GM23338 (cell line): ENCODE measurements around the gene TMEM134. TPM values are rescaled to one million over a fixed set of nuclear protein-coding genes. Genes with fewer than 3 reads are reported as not detected.

Source experiments
- ATAC-seq: fragments of 200-7000 bp; cut with Tn5 transposase; 3 replicates; pipeline ENCODE4 v1.9.1; 2020
- DNase-seq: peaks from one replicate; pipeline ENCODE4 v3.0.0-alpha.2; 2015; ENCODE audit warnings: low spot score
- H2AFZ ChIP-seq: fragments of 200-600 bp; sonication (generic); 2 replicates; pipeline ENCODE4 v1.8.0; 2016; ENCODE audit warnings: antibody characterized with exemption, mild to moderate bottlenecking, moderate library complexity
- H3F3A ChIP-seq: fragments of 200-600 bp; sonication (generic); replicated peaks from 2 replicates; pipeline ENCODE4 v1.8.0; 2017; ENCODE audit warnings: antibody characterized with exemption, mixed run types, low read depth
- H3K27ac ChIP-seq: fragments of 200-600 bp; sonication (generic); 2 replicates; pipeline ENCODE4 v1.6.1; 2016; ENCODE audit warnings: low read depth
- H3K27me3 ChIP-seq: fragments of 200-600 bp; sonication (generic); 2 replicates; pipeline ENCODE4 v1.8.0; 2016; ENCODE audit warnings: mild to moderate bottlenecking, mixed run types, moderate library complexity; ENCODE audit not compliant: insufficient read depth
- H3K36me3 ChIP-seq: fragments of 200-600 bp; sonication (generic); 2 replicates; pipeline ENCODE4 v1.8.0; 2016; ENCODE audit warnings: mild to moderate bottlenecking; ENCODE audit not compliant: insufficient read depth
- H3K4me1 ChIP-seq: fragments of 200-600 bp; sonication (generic); 2 replicates; pipeline ENCODE4 v1.8.0; 2016; ENCODE audit warnings: mild to moderate bottlenecking, moderate library complexity; ENCODE audit not compliant: insufficient read depth
- H3K4me2 ChIP-seq: fragments of 200-600 bp; sonication (generic); 2 replicates; pipeline ENCODE4 v1.7.1; 2017; ENCODE audit warnings: mixed run types
- H3K4me3 ChIP-seq: fragments of 200-600 bp; sonication (generic); 2 replicates; pipeline ENCODE4 v1.6.1; 2016; ENCODE audit warnings: mixed run types
- H3K79me2 ChIP-seq: fragments of 200-600 bp; sonication (generic); replicated peaks from 2 replicates; pipeline ENCODE4 v1.8.0; 2017; ENCODE audit warnings: mild to moderate bottlenecking; ENCODE audit not compliant: insufficient read depth
- H3K9me2 ChIP-seq: fragments of 200-600 bp; sonication (generic); 2 replicates; pipeline ENCODE4 v1.8.0; 2017; ENCODE audit not compliant: insufficient read depth
- H4K20me1 ChIP-seq: fragments of 200-600 bp; sonication (generic); replicated peaks from 2 replicates; pipeline ENCODE4 v1.8.0; 2017; ENCODE audit warnings: mild to moderate bottlenecking; ENCODE audit not compliant: insufficient read depth
- H3K27ac Mint-ChIP-seq: 2 replicates; pipeline ENCODE4 v1.8.0; 2020; ENCODE audit warnings: inconsistent platforms, mild to moderate bottlenecking, moderate library complexity, mixed read lengths
- H3K27me3 Mint-ChIP-seq: 3 replicates; pipeline ENCODE4 v1.8.0; 2022; ENCODE audit warnings: low read depth, mild to moderate bottlenecking, moderate library complexity, mixed read lengths, inconsistent platforms; ENCODE audit not compliant: insufficient read depth, poor library complexity
- H3K36me3 Mint-ChIP-seq: 3 replicates; pipeline ENCODE4 v1.8.0; 2021; ENCODE audit warnings: low read depth, mild to moderate bottlenecking, inconsistent platforms, moderate library complexity, mixed read lengths
- H3K4me1 Mint-ChIP-seq: 3 replicates; pipeline ENCODE4 v1.8.0; 2020; ENCODE audit warnings: mild to moderate bottlenecking, inconsistent platforms, mixed read lengths
- H3K4me3 Mint-ChIP-seq: 3 replicates; pipeline ENCODE4 v1.8.0; 2021; ENCODE audit warnings: moderate library complexity, mild to moderate bottlenecking, inconsistent platforms, mixed read lengths
- H3K9me3 Mint-ChIP-seq: 3 replicates; pipeline ENCODE4 v1.8.0; 2020; ENCODE audit warnings: moderate library complexity, mild to moderate bottlenecking, inconsistent platforms, mixed read lengths
- CREB1 ChIP-seq: fragments of 250-450 bp; sonication (Bioruptor Pico); IDR thresholded peaks from 2 replicates; pipeline ENCODE4 v1.5.0; 2020; ENCODE audit warnings: low read depth, mild to moderate bottlenecking, moderate library complexity
- NANOG ChIP-seq: IDR thresholded peaks from 2 replicates; pipeline ENCODE4 v1.6.1; 2016; ENCODE audit warnings: antibody characterized with exemption, borderline replicate concordance
- POLR2AphosphoS5 ChIP-seq: IDR thresholded peaks from 2 replicates; pipeline ENCODE4 v1.6.1; 2016; ENCODE audit warnings: antibody characterized with exemption, low read depth
- ZNF114 ChIP-seq: fragments of 250-450 bp; sonication (Bioruptor Pico); IDR thresholded peaks from 2 replicates; pipeline ENCODE4 v1.5.0; 2020; ENCODE audit warnings: mild to moderate bottlenecking, moderate library complexity
- ZNF331 ChIP-seq: fragments of 250-450 bp; sonication (Bioruptor Pico); IDR thresholded peaks from 2 replicates; pipeline ENCODE4 v1.5.0; 2020; ENCODE audit warnings: low read depth, mild to moderate bottlenecking, moderate library complexity
- ZNF462 ChIP-seq: fragments of 250-450 bp; sonication (Bioruptor Pico); IDR thresholded peaks from 2 replicates; pipeline ENCODE4 v1.5.0; 2020; ENCODE audit warnings: mild to moderate bottlenecking, moderate library complexity
- polyA plus RNA-seq: library from polyadenylated mRNA; unstranded; fragments of >200 nt; fragmentation: Nextera tagmentation; extraction: Ambion mirVana; gene quantifications from 2 replicates; pipeline ENCODE4 v1.2.1, GENCODE V29; 2016
- total RNA-seq: library from RNA; depleted of rRNA; stranded (reverse); fragments of >200 nt; shearing (Covaris generic); gene quantifications from 2 replicates; pipeline ENCODE4 v1.2.3, GENCODE V29; 2014

Gene TMEM134
- total and polyA plus RNA-seq, 2 experiments from 2014 or later = 61.4 to 69.2 TPM

- Histone ChIP-seq H3K79me2 (peaks cover 9% of the 10 kb centered on the region; the same call in 1 of the 2 replicates), H3K36me3 (no peaks in the 10 kb centered on the region), H3K27me3 (no peaks in the 10 kb centered on the region), H3K4me1 (peaks cover 13% of the 10 kb centered on the region; the same call in 1 of the 2 replicates), H3K4me2 (no peak overlapping the region), H3K9me2 (no peaks in the 10 kb centered on the region), H2AFZ (no peak overlapping the region), H4K20me1 (no peaks in the 10 kb centered on the region), H3K4me3 (no peak overlapping the region), H3K27ac (no peak overlapping the region), H3F3A (no peaks in the 10 kb centered on the region)
- ATAC-seq (no peak), DNase-seq (no peak)
- Mint-ChIP-seq H3K27me3 (peaks cover 20% of the 10 kb centered on the region), H3K4me3 (peak overlapping the region; percentile 88), H3K27ac (peak overlapping the region; percentile 65), H3K4me1 (peaks cover 15% of the 10 kb centered on the region), H3K36me3 (no peaks in the 10 kb centered on the region; the same call in 2 of the 3 replicates), H3K9me3 (no peaks in the 10 kb centered on the region)
- 0 out of 2 replicates have a peak, but pooled peaks have one; percentile 15 for TF ChIP-seq POLR2AphosphoS5
- TF ChIP-seq NANOG = no peak
- no peak for TF ChIP-seq ZNF462 (CRISPR knock-in tag)
- TF ChIP-seq CREB1 (CRISPR knock-in tag) = no peak
- no peak for TF ChIP-seq ZNF114 (CRISPR knock-in tag)
- TF ChIP-seq ZNF331 (CRISPR knock-in tag) = no peak
Observed at GRCh38 chr11:67466962-67467771, 1.9 kb downstream of the TMEM134 start.
